PC-9 (cell line): ENCODE measurements around the gene MAGI1.

Experiments used
- EZH2 ChIP-seq: fragments of 200-600 bp; sonication (generic); IDR thresholded peaks from 2 replicates; pipeline ENCODE4 v1.8.0; 2017; ENCODE audit warnings: antibody characterized with exemption, low read depth
- TF ChIP-seq, protein P1 (sequence below): fragments of 200-600 bp; sonication (generic); conservative IDR thresholded peaks from 2 replicates; pipeline ENCODE4 v1.6.1; 2017; ENCODE audit warnings: mixed run types, antibody characterized with exemption, mild to moderate bottlenecking, moderate library complexity

DNA sequence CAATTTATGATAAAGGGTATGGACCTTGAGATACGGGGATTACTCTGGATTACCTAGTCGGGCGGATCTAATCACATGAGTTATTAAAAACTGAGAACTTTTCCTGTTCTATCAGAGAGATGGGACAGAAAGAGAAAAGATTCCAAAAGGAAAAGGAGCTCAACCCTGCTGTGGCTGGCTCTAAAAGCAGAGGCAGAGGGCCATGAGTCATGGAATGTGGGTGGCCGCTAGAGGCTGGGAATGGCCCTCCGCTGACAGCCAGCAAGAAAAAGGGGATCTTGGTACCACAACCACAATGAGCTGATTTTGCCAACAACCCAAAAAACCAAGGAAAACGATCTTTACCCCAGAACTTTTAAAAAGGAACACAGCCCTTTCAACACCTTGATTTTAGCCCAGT, 210.0 kb downstream of the MAGI1 start:
- TF ChIP-seq, protein P1, sequence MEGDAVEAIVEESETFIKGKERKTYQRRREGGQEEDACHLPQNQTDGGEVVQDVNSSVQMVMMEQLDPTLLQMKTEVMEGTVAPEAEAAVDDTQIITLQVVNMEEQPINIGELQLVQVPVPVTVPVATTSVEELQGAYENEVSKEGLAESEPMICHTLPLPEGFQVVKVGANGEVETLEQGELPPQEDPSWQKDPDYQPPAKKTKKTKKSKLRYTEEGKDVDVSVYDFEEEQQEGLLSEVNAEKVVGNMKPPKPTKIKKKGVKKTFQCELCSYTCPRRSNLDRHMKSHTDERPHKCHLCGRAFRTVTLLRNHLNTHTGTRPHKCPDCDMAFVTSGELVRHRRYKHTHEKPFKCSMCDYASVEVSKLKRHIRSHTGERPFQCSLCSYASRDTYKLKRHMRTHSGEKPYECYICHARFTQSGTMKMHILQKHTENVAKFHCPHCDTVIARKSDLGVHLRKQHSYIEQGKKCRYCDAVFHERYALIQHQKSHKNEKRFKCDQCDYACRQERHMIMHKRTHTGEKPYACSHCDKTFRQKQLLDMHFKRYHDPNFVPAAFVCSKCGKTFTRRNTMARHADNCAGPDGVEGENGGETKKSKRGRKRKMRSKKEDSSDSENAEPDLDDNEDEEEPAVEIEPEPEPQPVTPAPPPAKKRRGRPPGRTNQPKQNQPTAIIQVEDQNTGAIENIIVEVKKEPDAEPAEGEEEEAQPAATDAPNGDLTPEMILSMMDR = no peak
- no peak for TF ChIP-seq EZH2
